Measurements from ENCODE around the gene ATIC.
"Not testable (repeated sequence)": the region's sequence is repeated elsewhere in the genome, so short reads cannot be mapped to it uniquely, and the experiment has no call there.

Gene ATIC

DNA sequence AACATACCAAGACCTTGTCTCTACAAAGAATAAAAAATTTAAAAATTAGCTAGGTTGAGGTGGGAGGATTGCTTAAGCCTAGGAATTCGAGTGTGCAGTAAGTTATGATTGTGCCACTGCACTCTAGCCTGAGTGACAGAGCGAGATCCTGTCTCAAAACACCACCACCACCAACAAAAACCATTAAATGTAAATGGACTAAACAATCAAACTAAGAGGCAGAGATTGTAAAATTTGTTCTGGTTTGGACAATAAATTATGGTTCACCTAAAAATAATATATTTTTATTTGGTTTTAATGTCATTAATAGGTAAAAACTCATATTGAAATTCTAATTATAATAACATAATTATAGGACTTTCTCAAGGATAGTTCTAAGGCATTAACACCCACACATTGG, 9.9 kb upstream of the ATIC start:
- DNase-seq (ENCODE audit: low spot score): no peak
- in situ Hi-C loops (cut with MboI; ENCODE audit: low pct_unique_long_range_greater_than_20kb, low sequenced_read_pairs, unreplicated experiment): no loop called here
- TF ChIP-seq, protein P1, sequence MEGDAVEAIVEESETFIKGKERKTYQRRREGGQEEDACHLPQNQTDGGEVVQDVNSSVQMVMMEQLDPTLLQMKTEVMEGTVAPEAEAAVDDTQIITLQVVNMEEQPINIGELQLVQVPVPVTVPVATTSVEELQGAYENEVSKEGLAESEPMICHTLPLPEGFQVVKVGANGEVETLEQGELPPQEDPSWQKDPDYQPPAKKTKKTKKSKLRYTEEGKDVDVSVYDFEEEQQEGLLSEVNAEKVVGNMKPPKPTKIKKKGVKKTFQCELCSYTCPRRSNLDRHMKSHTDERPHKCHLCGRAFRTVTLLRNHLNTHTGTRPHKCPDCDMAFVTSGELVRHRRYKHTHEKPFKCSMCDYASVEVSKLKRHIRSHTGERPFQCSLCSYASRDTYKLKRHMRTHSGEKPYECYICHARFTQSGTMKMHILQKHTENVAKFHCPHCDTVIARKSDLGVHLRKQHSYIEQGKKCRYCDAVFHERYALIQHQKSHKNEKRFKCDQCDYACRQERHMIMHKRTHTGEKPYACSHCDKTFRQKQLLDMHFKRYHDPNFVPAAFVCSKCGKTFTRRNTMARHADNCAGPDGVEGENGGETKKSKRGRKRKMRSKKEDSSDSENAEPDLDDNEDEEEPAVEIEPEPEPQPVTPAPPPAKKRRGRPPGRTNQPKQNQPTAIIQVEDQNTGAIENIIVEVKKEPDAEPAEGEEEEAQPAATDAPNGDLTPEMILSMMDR (IDR thresholded peaks at IDR 0.05; ENCODE audit: extremely low read depth, insufficient read depth, missing control alignments): no peak

DNA sequence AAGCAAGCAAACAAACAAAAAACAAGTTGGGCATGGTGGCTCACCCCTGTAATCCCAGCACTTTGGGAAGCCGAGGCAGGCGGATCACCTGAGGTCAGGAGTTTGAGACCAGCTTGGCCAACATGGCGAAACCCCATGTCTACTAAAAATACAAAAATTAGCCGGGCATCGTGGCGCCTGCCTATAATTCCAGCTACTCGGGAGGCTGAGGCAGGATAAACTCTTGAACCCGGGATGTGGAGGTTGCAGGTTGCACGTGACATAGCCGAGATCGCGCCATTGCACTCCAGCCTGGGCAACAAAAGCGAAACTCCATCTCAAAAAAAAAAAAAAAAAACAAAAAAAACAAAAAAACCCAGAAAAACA, 617 bp upstream of the ATIC start:
- DNase-seq (ENCODE audit: low spot score): not testable (repeated sequence)

DNA sequence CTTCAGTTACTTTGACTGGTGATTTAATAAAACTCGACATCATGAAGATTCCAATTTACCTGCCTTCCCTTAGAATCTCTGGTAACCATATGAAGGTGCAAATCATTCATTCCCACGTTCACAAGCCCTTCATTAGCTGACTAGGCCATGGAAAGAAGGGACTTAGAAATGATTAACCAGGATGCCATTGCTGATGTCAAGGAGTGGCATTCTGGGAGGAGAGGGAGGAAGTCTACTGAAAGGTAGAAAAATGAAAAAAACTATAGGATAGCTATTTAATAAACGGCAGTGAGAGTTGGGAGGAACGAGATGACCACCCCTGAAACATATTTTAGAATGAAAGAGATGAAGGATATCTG, 1.4 kb downstream of the ATIC start:
- TF ChIP-seq, protein P1 (IDR thresholded peaks at IDR 0.05; ENCODE audit: extremely low read depth, insufficient read depth, missing control alignments): no peak
- in situ Hi-C loops (cut with MboI; ENCODE audit: low pct_unique_long_range_greater_than_20kb, low sequenced_read_pairs, unreplicated experiment): no loop called here
- no peak for DNase-seq (ENCODE audit: low spot score)

More for the DNA sequence above, 617 bp upstream of the ATIC start:
- in situ Hi-C loops (cut with MboI; ENCODE audit: low pct_unique_long_range_greater_than_20kb, low sequenced_read_pairs, unreplicated experiment): not testable (repeated sequence)

DNA sequence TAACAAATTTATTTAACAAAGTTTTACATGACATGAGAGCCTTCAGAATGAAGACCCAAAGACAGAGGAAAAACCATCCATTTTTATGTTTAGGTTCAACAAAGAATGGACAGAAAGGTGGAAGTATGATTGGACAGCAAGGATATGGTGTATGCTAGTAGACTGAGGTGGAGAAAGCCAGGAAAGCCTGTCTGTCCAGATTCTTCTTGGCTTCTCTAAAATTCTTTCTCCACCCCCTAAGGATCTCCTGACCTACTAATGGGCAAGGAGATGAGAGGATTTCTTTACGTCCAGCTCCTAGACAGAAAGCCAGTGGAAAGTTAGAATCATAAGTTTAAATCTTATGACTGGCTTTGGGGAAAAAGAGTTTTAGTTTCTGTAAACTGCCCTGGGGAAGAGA, 3.0 kb downstream of the ATIC start:
- no peak for DNase-seq (ENCODE audit: low spot score)
- TF ChIP-seq, protein P1 (IDR thresholded peaks at IDR 0.05; ENCODE audit: extremely low read depth, insufficient read depth, missing control alignments): no peak
- in situ Hi-C loops (cut with MboI; ENCODE audit: low pct_unique_long_range_greater_than_20kb, low sequenced_read_pairs, unreplicated experiment): no loop called here

DNA sequence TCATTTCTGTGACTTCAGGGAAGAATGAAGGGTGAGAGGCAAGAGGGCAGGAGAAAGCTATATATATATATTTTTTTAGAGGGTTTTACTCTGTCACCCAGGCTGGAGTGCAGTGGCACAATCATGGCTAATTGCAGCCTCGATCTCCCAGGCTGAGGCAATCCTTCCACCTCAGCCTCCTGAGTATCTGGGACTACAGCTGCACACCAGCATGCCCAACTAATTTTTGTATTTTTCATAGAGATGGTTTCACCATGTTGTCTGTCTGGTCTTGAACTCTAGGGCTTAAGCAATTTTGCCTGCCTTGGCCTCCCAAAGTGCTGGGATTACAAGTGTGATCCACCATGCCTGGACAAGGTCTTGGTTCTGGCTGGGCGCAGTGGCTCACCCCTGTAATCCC, 3.4 kb downstream of the ATIC start:
- DNase-seq (ENCODE audit: low spot score): no peak
- in situ Hi-C loops (cut with MboI; ENCODE audit: low pct_unique_long_range_greater_than_20kb, low sequenced_read_pairs, unreplicated experiment): no loop called here
- TF ChIP-seq, protein P1 (IDR thresholded peaks at IDR 0.05; ENCODE audit: extremely low read depth, insufficient read depth, missing control alignments): no peak

DNA sequence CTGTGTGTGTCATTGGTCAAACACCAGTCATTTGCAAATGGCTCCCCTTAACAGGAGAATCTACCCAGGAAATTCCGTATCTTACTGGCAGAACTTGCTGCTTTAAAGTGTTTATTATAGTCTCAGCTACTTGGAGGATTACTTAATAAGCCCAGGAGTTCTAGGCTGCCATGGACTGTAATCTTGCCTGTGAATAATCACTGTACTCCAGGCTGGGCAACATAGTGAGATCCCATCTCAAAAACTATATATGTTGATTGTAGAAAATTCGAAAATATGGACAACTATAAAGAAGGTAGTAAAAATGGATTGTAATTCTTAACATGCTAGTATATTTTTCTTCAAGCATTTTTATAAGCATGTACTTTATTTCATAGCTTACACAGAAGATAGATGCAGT, 4.5 kb downstream of the ATIC start:
- in situ Hi-C loops (cut with MboI; ENCODE audit: low pct_unique_long_range_greater_than_20kb, low sequenced_read_pairs, unreplicated experiment): no loop called here

DNA sequence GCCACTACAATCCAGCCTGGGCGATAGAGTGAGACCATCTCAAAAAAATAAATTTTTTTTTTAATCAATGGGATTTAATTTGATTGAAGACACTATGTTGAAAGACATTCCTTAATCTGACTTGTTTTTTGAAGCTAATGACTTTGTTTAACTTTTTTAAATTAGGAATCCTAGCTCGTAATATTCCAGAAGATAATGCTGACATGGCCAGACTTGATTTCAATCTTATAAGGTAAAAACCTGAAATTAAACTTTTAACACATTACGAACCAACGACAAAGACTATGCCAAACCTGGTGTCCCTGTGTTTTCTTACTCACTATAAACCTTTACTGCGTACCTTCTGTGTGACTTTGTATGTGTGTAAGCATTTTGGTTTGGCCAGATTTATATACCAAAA, 7.6 kb downstream of the ATIC start:
- TF ChIP-seq, protein P1 (IDR thresholded peaks at IDR 0.05; ENCODE audit: extremely low read depth, insufficient read depth, missing control alignments): no peak
- DNase-seq (ENCODE audit: low spot score): no peak
- in situ Hi-C loops (cut with MboI; ENCODE audit: low pct_unique_long_range_greater_than_20kb, low sequenced_read_pairs, unreplicated experiment): no loop called here

More for the DNA sequence above, 4.5 kb downstream of the ATIC start:
- DNase-seq (ENCODE audit: low spot score): no peak
- TF ChIP-seq, protein P1 (IDR thresholded peaks at IDR 0.05; ENCODE audit: extremely low read depth, insufficient read depth, missing control alignments): no peak

All from GM13977 (cell line).